A549 (cell line): ENCODE data around the gene CHRNB2. TPM values are rescaled to one million over a fixed set of nuclear protein-coding genes. Genes with fewer than 3 reads are reported as not detected.

Source experiments
- ATAC-seq, 2 experiments: fragments of 200-7000 bp in 1 of 2; fragments of >200 bp in 1 of 2; cut with Nextera tagmentation in 1 of 2; cut with Tn5 transposase in 1 of 2; 3 replicates each; pipeline versions ENCODE4 v1.8.0 to v1.9.1; 2018 to 2020; ENCODE audit warnings: mild to moderate bottlenecking in 1 of 2, moderate library complexity in 1 of 2
- CTCF ChIA-PET: fragments of 300-600 bp; sonication (Branson Sonifier 250); formaldehyde crosslinking; extraction: SDS; loops from one replicate; lab custom pipeline; 2021; ENCODE audit warnings: antibody characterized with exemption, inconsistent platforms; lab: Yijun Ruan, JAX
- POLR2A ChIA-PET: fragments of 350-600 bp; formaldehyde crosslinking; extraction: SDS; loops from one replicate; lab custom pipeline; 2021; ENCODE audit warnings: antibody characterized with exemption, inconsistent platforms; lab: Yijun Ruan, JAX
- DNase-seq, 2 experiments: peaks; one replicate each; pipeline versions ENCODE4 v3.0.0 to v3.0.0-alpha.2; 2011 to 2016; ENCODE audit warnings: low read depth in 1 of 2, low spot score in 1 of 2
- FAIRE-seq: peaks from 2 replicates; lab custom pipeline; 2011; peaks lifted over from hg19 to GRCh38; lab: Jason Lieb, UNC
- H3K27ac ChIP-seq, 2 experiments: fragments of >200 bp; sonication (Bioruptor Twin); formaldehyde crosslinking; 3 replicates each; pipeline ENCODE4 v1.5.1; 2016 to 2017
- H3K4me1 ChIP-seq: fragments of >200 bp; sonication (Bioruptor Twin); formaldehyde crosslinking; 3 replicates; pipeline ENCODE4 v1.6.1; 2016
- H3K4me2 ChIP-seq: fragments of >200 bp; sonication (Bioruptor Twin); formaldehyde crosslinking; 3 replicates; pipeline ENCODE4 v1.6.1; 2016
- H3K4me3 ChIP-seq: fragments of >200 bp; sonication (Bioruptor Twin); formaldehyde crosslinking; 3 replicates; pipeline ENCODE4 v1.5.1; 2016
- H3K9me3 ChIP-seq: fragments of >200 bp; sonication (Bioruptor Twin); formaldehyde crosslinking; 3 replicates; pipeline ENCODE4 v1.6.1; 2016
- CHD2 ChIP-seq: fragments of 150-350 bp; IDR thresholded peaks from 2 replicates; pipeline ENCODE4 v1.6.1; 2014; ENCODE audit warnings: low read length; ENCODE audit not compliant: partially characterized antibody
- CHD4 ChIP-seq: fragments of 200-600 bp; sonication (generic); IDR thresholded peaks from 2 replicates; pipeline ENCODE4 v1.6.1; 2016; ENCODE audit warnings: antibody characterized with exemption, mild to moderate bottlenecking, borderline replicate concordance
- HOXA7 ChIP-seq: fragments of 250-450 bp; sonication (Bioruptor Pico); IDR thresholded peaks from 2 replicates; pipeline ENCODE4 v1.5.0; 2020; ENCODE audit warnings: mild to moderate bottlenecking, moderate library complexity
- MAFK ChIP-seq: fragments of 450-650 bp; IDR thresholded peaks from 2 replicates; pipeline ENCODE4 v1.6.1; 2014; ENCODE audit not compliant: partially characterized antibody
- MYC ChIP-seq: IDR thresholded peaks from 2 replicates; pipeline ENCODE4 v1.6.1; 2012; ENCODE audit warnings: mild to moderate bottlenecking, inconsistent platforms, low read length, improper control_type of control experiment, borderline replicate concordance
- NR3C1 ChIP-seq: fragments of >200 bp; sonication (Bioruptor Twin); formaldehyde crosslinking; IDR thresholded peaks from 3 replicates; pipeline ENCODE4 v1.6.1; 2017
- PHF8 ChIP-seq: fragments of 200-600 bp; sonication (generic); IDR thresholded peaks from 2 replicates; pipeline ENCODE4 v1.6.1; 2016; ENCODE audit warnings: low read depth, mild to moderate bottlenecking, antibody characterized with exemption, moderate library complexity, borderline replicate concordance
- POLR2A ChIP-seq: IDR thresholded peaks from 2 replicates; pipeline ENCODE4 v1.6.1; 2012; ENCODE audit warnings: mild to moderate bottlenecking, low read length
- RAD21 ChIP-seq, 2 experiments: fragments of >200 bp in 1 of 2; sonication (Bioruptor Twin) in 1 of 2; formaldehyde crosslinking in 1 of 2; IDR thresholded peaks in 1 of 2; conservative IDR thresholded peaks in 1 of 2; 2 replicates in 1 of 2; 3 replicates in 1 of 2; pipeline ENCODE4 v1.6.1; 2012 to 2018; ENCODE audit warnings: inconsistent platforms in 1 of 2
- SMC3 ChIP-seq: fragments of >200 bp; sonication (Bioruptor Twin); formaldehyde crosslinking; IDR thresholded peaks from 3 replicates; pipeline ENCODE4 v1.6.1; 2018; ENCODE audit warnings: inconsistent platforms
- SREBF2 ChIP-seq: fragments of 450-650 bp; IDR thresholded peaks from 2 replicates; pipeline ENCODE4 v1.6.1; 2014; ENCODE audit warnings: mild to moderate bottlenecking, moderate library complexity
- ZC3H11A ChIP-seq: fragments of 450-650 bp; IDR thresholded peaks from 2 replicates; pipeline ENCODE4 v1.6.1; 2014; ENCODE audit warnings: antibody characterized with exemption, mild to moderate bottlenecking
- ZFP36 ChIP-seq: fragments of 450-650 bp; IDR thresholded peaks from 2 replicates; pipeline ENCODE4 v1.6.1; 2014; ENCODE audit warnings: borderline replicate concordance; ENCODE audit not compliant: partially characterized antibody
- ZNF302 ChIP-seq: fragments of 250-450 bp; sonication (Bioruptor Pico); IDR thresholded peaks from 2 replicates; pipeline ENCODE4 v1.9.0; 2021; ENCODE audit warnings: inconsistent platforms, mild to moderate bottlenecking, moderate library complexity
- WGBS: methylation state at CpG from one replicate; pipeline ENCODE4 v1.1.6; 2017; ENCODE audit errors: missing lambda C conversion rate; 5-methylcytosine and 5-hydroxymethylcytosine counted together
- polyA plus RNA-seq, 4 experiments: library from polyadenylated mRNA; depleted of rRNA in 3 of 4; stranded (reverse); fragments of >200 nt; fragmentation: RNase III in 1 of 4; extraction: RNeasy Plus Mini Kit Qiagen cat#74134 plus additional on column Dnase treatment in 1 of 4; gene quantifications; 2 replicates in 3 of 4; 3 replicates in 1 of 4; pipeline ENCODE4 v1.2.3, GENCODE V29; 2011 to 2017
- TF ChIP-seq, protein P1 (sequence below): fragments of >200 bp; sonication (Bioruptor Twin); formaldehyde crosslinking; IDR thresholded peaks from 3 replicates; pipeline ENCODE4 v1.6.1; 2016
- TF ChIP-seq, protein P2 (sequence below): fragments of >200 bp; sonication (Bioruptor Twin); formaldehyde crosslinking; IDR thresholded peaks from 3 replicates; pipeline ENCODE4 v1.5.1; 2016

The CHRNB2 gene
- polyA plus RNA-seq, 2 of the 4 experiments (the other 2 are of a cell fraction), result 0.21 TPM

DNA sequence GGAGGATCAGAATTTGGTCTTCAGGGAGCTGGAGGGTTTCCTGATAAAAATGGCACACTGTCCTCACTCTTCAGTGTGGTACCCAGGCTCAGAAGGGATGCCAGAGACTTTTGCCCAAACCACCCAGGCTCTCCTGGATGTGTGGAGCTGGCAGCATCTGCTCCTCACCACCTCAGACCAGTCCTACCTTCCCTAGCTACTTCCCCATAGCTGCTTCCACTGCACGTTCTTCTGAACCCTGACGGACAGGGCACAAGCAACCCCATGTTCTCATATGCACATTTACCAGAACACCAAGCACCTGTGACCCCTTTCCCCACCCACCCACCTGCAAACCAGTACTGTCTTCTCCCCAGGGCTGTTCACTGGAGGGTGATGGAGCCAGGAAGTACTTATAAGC, 35.7 kb downstream of the CHRNB2 start (continued):
- TF ChIP-seq, protein P1, sequence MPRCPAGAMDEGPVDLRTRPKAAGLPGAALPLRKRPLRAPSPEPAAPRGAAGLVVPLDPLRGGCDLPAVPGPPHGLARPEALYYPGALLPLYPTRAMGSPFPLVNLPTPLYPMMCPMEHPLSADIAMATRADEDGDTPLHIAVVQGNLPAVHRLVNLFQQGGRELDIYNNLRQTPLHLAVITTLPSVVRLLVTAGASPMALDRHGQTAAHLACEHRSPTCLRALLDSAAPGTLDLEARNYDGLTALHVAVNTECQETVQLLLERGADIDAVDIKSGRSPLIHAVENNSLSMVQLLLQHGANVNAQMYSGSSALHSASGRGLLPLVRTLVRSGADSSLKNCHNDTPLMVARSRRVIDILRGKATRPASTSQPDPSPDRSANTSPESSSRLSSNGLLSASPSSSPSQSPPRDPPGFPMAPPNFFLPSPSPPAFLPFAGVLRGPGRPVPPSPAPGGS, result no peak
- no peak for TF ChIP-seq CHD2
- no peak for TF ChIP-seq MAFK
- TF ChIP-seq ZNF302 (CRISPR knock-in tag), result no peak

DNA sequence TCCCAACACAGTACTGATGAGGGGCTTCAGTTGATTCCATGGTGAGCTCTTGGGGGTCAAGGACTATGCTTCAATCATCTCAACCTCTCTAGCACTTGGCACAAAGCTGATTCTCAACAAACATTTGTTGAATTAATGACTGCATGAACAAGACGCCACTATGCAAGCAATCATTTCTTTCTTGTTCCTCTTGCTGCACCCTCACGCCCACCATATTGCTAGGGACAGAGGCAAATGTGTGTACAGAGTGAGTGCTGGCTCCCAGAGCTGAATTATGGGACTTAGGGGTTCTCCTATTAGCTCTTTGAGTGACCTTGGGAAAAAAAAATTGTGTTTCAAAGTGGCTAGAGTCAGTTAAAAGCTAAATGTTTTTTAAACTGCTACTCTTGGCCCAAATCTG, 38.0 kb downstream of the CHRNB2 start:
- H3K4me2 ChIP-seq, result no peak overlapping the region
- no peaks in the 10 kb centered on the region for H3K9me3 ChIP-seq
- no peak for ATAC-seq
- no peak overlapping the region for H3K27ac ChIP-seq
- no peak overlapping the region for H3K4me3 ChIP-seq
- POLR2A ChIA-PET, result interaction anchor here (0.5 kb wide), 1 partner anchor 390 kb away, joined by 4 read pairs; no protein-coding TSS in a partner anchor
- no peak for TF ChIP-seq SMC3
- TF ChIP-seq SREBF2, result no peak
- no peak for TF ChIP-seq MAFK
- TF ChIP-seq, protein P2, sequence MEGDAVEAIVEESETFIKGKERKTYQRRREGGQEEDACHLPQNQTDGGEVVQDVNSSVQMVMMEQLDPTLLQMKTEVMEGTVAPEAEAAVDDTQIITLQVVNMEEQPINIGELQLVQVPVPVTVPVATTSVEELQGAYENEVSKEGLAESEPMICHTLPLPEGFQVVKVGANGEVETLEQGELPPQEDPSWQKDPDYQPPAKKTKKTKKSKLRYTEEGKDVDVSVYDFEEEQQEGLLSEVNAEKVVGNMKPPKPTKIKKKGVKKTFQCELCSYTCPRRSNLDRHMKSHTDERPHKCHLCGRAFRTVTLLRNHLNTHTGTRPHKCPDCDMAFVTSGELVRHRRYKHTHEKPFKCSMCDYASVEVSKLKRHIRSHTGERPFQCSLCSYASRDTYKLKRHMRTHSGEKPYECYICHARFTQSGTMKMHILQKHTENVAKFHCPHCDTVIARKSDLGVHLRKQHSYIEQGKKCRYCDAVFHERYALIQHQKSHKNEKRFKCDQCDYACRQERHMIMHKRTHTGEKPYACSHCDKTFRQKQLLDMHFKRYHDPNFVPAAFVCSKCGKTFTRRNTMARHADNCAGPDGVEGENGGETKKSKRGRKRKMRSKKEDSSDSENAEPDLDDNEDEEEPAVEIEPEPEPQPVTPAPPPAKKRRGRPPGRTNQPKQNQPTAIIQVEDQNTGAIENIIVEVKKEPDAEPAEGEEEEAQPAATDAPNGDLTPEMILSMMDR, result no peak
- no peak for TF ChIP-seq NR3C1
- no peak for TF ChIP-seq POLR2A
- no peak for TF ChIP-seq HOXA7 (CRISPR knock-in tag)
- TF ChIP-seq MYC, result no peak
- no peak for TF ChIP-seq CHD4
- TF ChIP-seq RAD21 (conservative IDR thresholded peaks at IDR 0.05 in 1 of 2, IDR thresholded peaks at IDR 0.05 in 1 of 2), result no peak
- TF ChIP-seq PHF8, result no peak
- no peak for FAIRE-seq
- no peak for DNase-seq
- CTCF ChIA-PET, result interaction anchor here (0.9 to 2.6 kb wide), 11 partner anchors 10 to 480 kb away, joined by 3 to 12 read pairs (median 4); partner anchors contain the start of gene PYGO2
- 96% methylated on average over 2 of the region's 2 CpGs for WGBS
- H3K4me1 ChIP-seq, result peaks cover 29% of the 10 kb centered on the region

GRCh38 chr1:154607106-154607608, 39.6 kb downstream of the CHRNB2 start:
- no peaks in the 10 kb centered on the region for H3K9me3 ChIP-seq
- peak overlapping the region; percentile 90 for H3K4me2 ChIP-seq
- H3K27ac ChIP-seq, result peak overlapping the region; percentile 93 to 99
- peak overlapping the region; percentile 69 for H3K4me3 ChIP-seq
- TF ChIP-seq ZC3H11A, result 0 out of 2 replicates have a peak, but pooled peaks have one; percentile 9
- TF ChIP-seq ZFP36, result peak; percentile 64
- TF ChIP-seq MYC, result no peak
- TF ChIP-seq, all 56 proteins: peak for 2
- peaks cover 29% of the 10 kb centered on the region for H3K4me1 ChIP-seq
- DNase-seq (peak in 1 of 2 experiments; percentile 34), FAIRE-seq (no peak), ATAC-seq (peak; percentile 48 to 58)
- WGBS, result 10% methylated on average over 11 of the region's 11 CpGs
- ChIA-PET POLR2A (no interaction called here), CTCF (interaction anchor here (1.3 to 2.6 kb wide), 2 partner anchors 8 to 47 kb away, joined by 3 to 6 read pairs; no protein-coding TSS in a partner anchor)
